GM06990 (cell line): ENCODE data around the gene EVI5.

Experiments
- DNase-seq: peaks from one replicate; pipeline ENCODE4 v3.0.0-alpha.2; 2011; ENCODE audit not compliant: insufficient read length; ENCODE audit errors: extremely low read depth
- H3K27me3 ChIP-seq: replicated peaks from 2 replicates; pipeline ENCODE4 v1.6.0; 2011; ENCODE audit warnings: low read length; ENCODE audit not compliant: control insufficient read depth, insufficient read depth
- H3K36me3 ChIP-seq: 2 replicates; pipeline ENCODE4 v1.5.1; 2011; ENCODE audit warnings: low read length; ENCODE audit not compliant: control insufficient read depth, insufficient read depth
- H3K4me3 ChIP-seq: replicated peaks from 2 replicates; pipeline ENCODE4 v1.5.1; 2011; ENCODE audit warnings: low read depth, mild to moderate bottlenecking, control low read depth, low read length
- CTCF ChIP-seq: IDR thresholded peaks from 2 replicates; pipeline ENCODE4 v1.5.1; 2011; ENCODE audit warnings: low read length, control low read depth, mild to moderate bottlenecking, inconsistent platforms; ENCODE audit not compliant: insufficient read depth, poor library complexity, severe bottlenecking

EVI5 gene

DNA sequence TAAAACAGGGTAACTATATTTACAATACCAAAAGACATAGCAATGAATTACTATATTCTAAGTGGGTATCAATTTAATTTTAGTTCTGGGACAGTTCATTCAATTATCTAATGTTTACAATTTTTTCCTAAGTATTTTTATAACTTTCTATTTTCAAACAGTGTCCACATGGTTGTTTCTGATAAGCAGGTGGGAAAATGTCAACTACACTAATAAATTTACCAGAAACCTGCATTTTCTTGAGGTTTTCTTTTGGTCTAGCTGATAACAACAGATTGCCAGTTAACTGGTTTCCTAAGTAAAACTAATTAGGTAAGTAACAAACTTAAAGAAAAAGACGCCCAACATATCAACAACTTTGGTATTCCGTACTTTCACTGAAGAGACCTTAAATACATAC, 213.3 kb downstream of the EVI5 start:
- Histone ChIP-seq H3K27me3 (no peaks in the 10 kb centered on the region), H3K36me3 (no peaks in the 10 kb centered on the region), H3K4me3 (no peak overlapping the region)
- DNase-seq = no peak
- no peak for TF ChIP-seq CTCF

- H3K36me3 ChIP-seq = no peaks in the 10 kb centered on the region
- H3K4me3 ChIP-seq = no peak overlapping the region
- DNase-seq = no peak
- TF ChIP-seq CTCF = no peak
- H3K27me3 ChIP-seq = no peaks in the 10 kb centered on the region
These were observed 217.6 kb downstream of the EVI5 start for GRCh38 chr1:92567211-92567868.

GRCh38 chr1:92563457-92564216, 221.3 kb downstream of the EVI5 start:
- no peaks in the 10 kb centered on the region for H3K36me3 ChIP-seq
- DNase-seq = peak; percentile 41
- no peaks in the 10 kb centered on the region for H3K27me3 ChIP-seq
- no peak for TF ChIP-seq CTCF
- no peak overlapping the region for H3K4me3 ChIP-seq

GRCh38 chr1:92556350-92556749, 228.6 kb downstream of the EVI5 start:
- TF ChIP-seq CTCF = no peak
- Histone ChIP-seq H3K4me3 (no peak overlapping the region), H3K36me3 (no peaks in the 10 kb centered on the region), H3K27me3 (no peaks in the 10 kb centered on the region)
- DNase-seq = no peak

DNA sequence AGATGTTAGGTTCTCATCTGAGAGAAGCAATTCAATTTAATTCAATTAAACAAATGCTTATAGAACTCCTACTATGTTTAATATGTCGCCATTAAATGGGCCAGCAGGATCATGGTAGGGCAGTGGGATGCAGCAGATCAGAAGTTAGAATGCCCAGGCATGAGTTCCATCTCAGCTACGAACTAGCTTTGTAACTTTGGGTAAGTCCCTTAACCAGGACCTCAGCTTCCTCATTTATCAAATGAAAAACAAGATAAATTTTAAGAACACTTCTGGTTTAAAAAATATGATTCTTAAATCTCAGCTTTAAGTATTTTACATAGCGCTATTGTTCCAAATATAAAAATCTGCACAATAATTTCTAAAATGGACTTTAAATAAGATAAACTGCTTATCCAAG, 230.7 kb downstream of the EVI5 start:
- H3K4me3 ChIP-seq = no peak overlapping the region
- no peaks in the 10 kb centered on the region for H3K27me3 ChIP-seq
- no peaks in the 10 kb centered on the region for H3K36me3 ChIP-seq
- no peak for DNase-seq
- no peak for TF ChIP-seq CTCF
